ENCODE results near the gene EFNA1. TPM values are rescaled to one million over a fixed set of nuclear protein-coding genes. Genes with fewer than 3 reads are reported as not detected.

The EFNA1 gene
- total and polyA plus RNA-seq, 2 donors from 2014 or later: 61.1 to 133 TPM

- intact Hi-C loops (cut with DNase I): no loop called here
Measured at GRCh38 chr1:155136748-155137147, 9.1 kb downstream of the EFNA1 start.

GRCh38 chr1:155137154-155137949, 9.7 kb downstream of the EFNA1 start:
- TF ChIP-seq CTCF (IDR thresholded peaks at IDR 0.05; ENCODE audit: borderline replicate concordance, extremely low read depth, insufficient read depth): no peak
- peak overlapping the region in 1 of 2 donors; percentile 7 for H3K27ac ChIP-seq (ENCODE audit: low read depth in 2 of 2, low read length in 2 of 2)
- peak overlapping the region in 1 of 3 donors; percentile 89 for H3K4me3 ChIP-seq (ENCODE audit: low read length in 3 of 3)
- H3K9me3 ChIP-seq (ENCODE audit: control insufficient read depth in 2 of 3, insufficient read depth in 1 of 3, low read length in 3 of 3): no peaks in the 10 kb centered on the region
- peaks cover 0 to 29% (median 14%) of the 10 kb centered on the region in 3 donors for H3K4me1 ChIP-seq (ENCODE audit: control insufficient read depth in 2 of 3, insufficient read depth in 2 of 3, low read depth in 1 of 3, low read length in 3 of 3)
- DNase-seq: peak in 1 of 5 donors; percentile 44
- intact Hi-C loops (cut with DNase I): no loop called here
- peaks cover 0 to 19% (median 14%) of the 10 kb centered on the region in 3 donors for H3K36me3 ChIP-seq (ENCODE audit: control insufficient read depth in 2 of 3, insufficient read depth in 3 of 3, low read length in 3 of 3)
- FAIRE-seq: no peak
- no peaks in the 10 kb centered on the region for H3K27me3 ChIP-seq (ENCODE audit: control insufficient read depth, insufficient read depth, low read length)
- H3K9ac ChIP-seq (ENCODE audit: low read length in 3 of 3): no peak overlapping the region

More at GRCh38 chr1:155136748-155137147, 9.1 kb downstream of the EFNA1 start:
- H3K4me3 ChIP-seq (ENCODE audit: low read length in 3 of 3): peak overlapping the region; percentile 25 to 89 (median 31)
- no peaks in the 10 kb centered on the region for H3K9me3 ChIP-seq (ENCODE audit: control insufficient read depth in 2 of 3, insufficient read depth in 1 of 3, low read length in 3 of 3)
- peak overlapping the region; percentile 7 to 65 for H3K27ac ChIP-seq (ENCODE audit: low read depth in 2 of 2, low read length in 2 of 2)
- H3K4me1 ChIP-seq (ENCODE audit: control insufficient read depth in 2 of 3, insufficient read depth in 2 of 3, low read depth in 1 of 3, low read length in 3 of 3): peaks cover 0 to 32% (median 14%) of the 10 kb centered on the region in 3 donors
- no peak for FAIRE-seq
- peak overlapping the region in 1 of 3 donors; percentile 16 for H3K9ac ChIP-seq (ENCODE audit: low read length in 3 of 3)
- peak in 2 of 5 donors; percentile 29 to 56 for DNase-seq
- H3K36me3 ChIP-seq (ENCODE audit: control insufficient read depth in 2 of 3, insufficient read depth in 3 of 3, low read length in 3 of 3): peaks cover 2 to 21% (median 17%) of the 10 kb centered on the region in 3 donors
- no peaks in the 10 kb centered on the region for H3K27me3 ChIP-seq (ENCODE audit: control insufficient read depth, insufficient read depth, low read length)
- TF ChIP-seq CTCF (IDR thresholded peaks at IDR 0.05; ENCODE audit: borderline replicate concordance, extremely low read depth, insufficient read depth): no peak

- peak within 1 kb of the TSS; percentile 96 to 99 (median 98) for H3K9ac ChIP-seq (ENCODE audit: low read length in 3 of 3)
- DNase-seq: peak; percentile 88 to 96 (median 91)
- no peaks in the 10 kb centered on the region for H3K36me3 ChIP-seq (ENCODE audit: control insufficient read depth in 2 of 3, insufficient read depth in 3 of 3, low read length in 3 of 3)
- TF ChIP-seq CTCF (IDR thresholded peaks at IDR 0.05; ENCODE audit: borderline replicate concordance, extremely low read depth, insufficient read depth): no peak
- peaks cover 0 to 12% (median 5%) of the 10 kb centered on the region in 3 donors for H3K4me1 ChIP-seq (ENCODE audit: control insufficient read depth in 2 of 3, insufficient read depth in 2 of 3, low read depth in 1 of 3, low read length in 3 of 3)
- H3K27ac ChIP-seq (ENCODE audit: low read depth in 2 of 2, low read length in 2 of 2): peak within 1 kb of the TSS; percentile 88 to 95
- H3K27me3 ChIP-seq (ENCODE audit: control insufficient read depth, insufficient read depth, low read length): no peaks in the 10 kb centered on the region
- H3K9me3 ChIP-seq (ENCODE audit: control insufficient read depth in 2 of 3, insufficient read depth in 1 of 3, low read length in 3 of 3): no peaks in the 10 kb centered on the region
- intact Hi-C loops (cut with DNase I): no loop called here
- no peak for FAIRE-seq
- peak within 1 kb of the TSS; percentile 97 to 98 (median 97) for H3K4me3 ChIP-seq (ENCODE audit: low read length in 3 of 3)
Measured at GRCh38 chr1:155139895-155140629, 12.4 kb downstream of the EFNA1 start, which contains the start of gene DPM3. Gene DPM3, minus strand, starts transcription at chr1:155140531. Its CDS starts 291 bp downstream, at chr1:155140240.
